ENCODE results near the gene ACBD6.

DNA sequence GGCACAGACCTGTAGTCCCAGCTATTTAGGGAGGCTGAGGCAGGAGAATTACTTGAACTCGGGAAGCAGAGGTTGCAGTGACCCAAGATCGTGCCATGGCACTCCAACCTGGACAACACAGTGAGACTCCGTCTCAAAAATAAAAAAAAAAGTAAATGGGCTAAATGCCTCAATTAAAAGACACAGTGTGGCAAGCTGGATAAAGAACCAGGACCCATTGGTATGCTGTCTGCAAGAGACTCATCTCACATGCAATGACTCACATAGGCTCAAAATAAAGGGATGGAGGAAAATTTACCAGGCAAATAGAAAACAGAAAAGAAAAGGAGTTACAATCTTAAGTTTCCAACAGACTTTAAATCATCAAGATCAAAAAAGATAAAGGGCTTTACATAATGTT is 40.3 kb downstream of the ACBD6 start:
- TF ChIP-seq POLR2A (IDR thresholded peaks at IDR 0.05; ENCODE audit: low read depth, low read length) (no peak), RFX5 (IDR thresholded peaks at IDR 0.05; ENCODE audit: low read depth, low read length) (no peak), RAD21 (IDR thresholded peaks at IDR 0.05; ENCODE audit: low read length) (no peak), MXI1 (IDR thresholded peaks at IDR 0.05; ENCODE audit: borderline replicate concordance, low read depth, low read length) (no peak), BHLHE40 (IDR thresholded peaks at IDR 0.05; ENCODE audit: low read depth, low read length) (no peak), MAZ (IDR thresholded peaks at IDR 0.05; ENCODE audit: borderline replicate concordance, low read depth, low read length) (no peak), FOS (IDR thresholded peaks at IDR 0.05; ENCODE audit: low read depth, low read length) (no peak), SMC3 (IDR thresholded peaks at IDR 0.05; ENCODE audit: low read depth, low read length) (no peak), MAFK (IDR thresholded peaks at IDR 0.05; ENCODE audit: low read depth, low read length) (no peak), CEBPB (IDR thresholded peaks at IDR 0.05; ENCODE audit: low read depth, low read length) (no peak)
- TF ChIP-seq, protein P1, sequence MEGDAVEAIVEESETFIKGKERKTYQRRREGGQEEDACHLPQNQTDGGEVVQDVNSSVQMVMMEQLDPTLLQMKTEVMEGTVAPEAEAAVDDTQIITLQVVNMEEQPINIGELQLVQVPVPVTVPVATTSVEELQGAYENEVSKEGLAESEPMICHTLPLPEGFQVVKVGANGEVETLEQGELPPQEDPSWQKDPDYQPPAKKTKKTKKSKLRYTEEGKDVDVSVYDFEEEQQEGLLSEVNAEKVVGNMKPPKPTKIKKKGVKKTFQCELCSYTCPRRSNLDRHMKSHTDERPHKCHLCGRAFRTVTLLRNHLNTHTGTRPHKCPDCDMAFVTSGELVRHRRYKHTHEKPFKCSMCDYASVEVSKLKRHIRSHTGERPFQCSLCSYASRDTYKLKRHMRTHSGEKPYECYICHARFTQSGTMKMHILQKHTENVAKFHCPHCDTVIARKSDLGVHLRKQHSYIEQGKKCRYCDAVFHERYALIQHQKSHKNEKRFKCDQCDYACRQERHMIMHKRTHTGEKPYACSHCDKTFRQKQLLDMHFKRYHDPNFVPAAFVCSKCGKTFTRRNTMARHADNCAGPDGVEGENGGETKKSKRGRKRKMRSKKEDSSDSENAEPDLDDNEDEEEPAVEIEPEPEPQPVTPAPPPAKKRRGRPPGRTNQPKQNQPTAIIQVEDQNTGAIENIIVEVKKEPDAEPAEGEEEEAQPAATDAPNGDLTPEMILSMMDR (conservative IDR thresholded peaks at IDR 0.05; ENCODE audit: low read depth, low read length): no peak
- TF ChIP-seq, protein P2, sequence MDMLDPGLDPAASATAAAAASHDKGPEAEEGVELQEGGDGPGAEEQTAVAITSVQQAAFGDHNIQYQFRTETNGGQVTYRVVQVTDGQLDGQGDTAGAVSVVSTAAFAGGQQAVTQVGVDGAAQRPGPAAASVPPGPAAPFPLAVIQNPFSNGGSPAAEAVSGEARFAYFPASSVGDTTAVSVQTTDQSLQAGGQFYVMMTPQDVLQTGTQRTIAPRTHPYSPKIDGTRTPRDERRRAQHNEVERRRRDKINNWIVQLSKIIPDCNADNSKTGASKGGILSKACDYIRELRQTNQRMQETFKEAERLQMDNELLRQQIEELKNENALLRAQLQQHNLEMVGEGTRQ (IDR thresholded peaks at IDR 0.05; ENCODE audit: low read depth, low read length): no peak
